Effector CD4-positive, alpha-beta T cell (primary cell): ENCODE data around the gene SUN2.

Experiments used
- DNase-seq: peaks from one replicate; pipeline ENCODE4 v3.0.0-alpha.2; 2020

Gene SUN2

GRCh38 chr22:38734421-38735100, 21.2 kb downstream of the SUN2 start:
- DNase-seq: no peak

- no peak for DNase-seq
Observed at GRCh38 chr22:38733724-38734381, 21.9 kb downstream of the SUN2 start.

- peak; percentile 41 for DNase-seq
Observed at GRCh38 chr22:38733329-38733723, 22.5 kb downstream of the SUN2 start.

- DNase-seq: no peak
Observed at GRCh38 chr22:38732251-38732815, 23.5 kb downstream of the SUN2 start.

GRCh38 chr22:38731703-38732161, 24.1 kb downstream of the SUN2 start:
- DNase-seq: no peak

GRCh38 chr22:38730411-38730871, 25.4 kb downstream of the SUN2 start:
- DNase-seq: no peak

GRCh38 chr22:38729946-38730345, 25.9 kb downstream of the SUN2 start:
- no peak for DNase-seq

- no peak for DNase-seq
Observed at GRCh38 chr22:38728871-38729796, 26.7 kb downstream of the SUN2 start.

GRCh38 chr22:38727530-38728451, 28.0 kb downstream of the SUN2 start:
- DNase-seq: no peak

GRCh38 chr22:38727123-38727522, 28.7 kb downstream of the SUN2 start:
- no peak for DNase-seq

- no peak for DNase-seq
Observed at GRCh38 chr22:38725900-38726655, 29.7 kb downstream of the SUN2 start.

GRCh38 chr22:38724926-38725571, 30.7 kb downstream of the SUN2 start:
- peak; percentile 24 for DNase-seq

- DNase-seq: no peak
Observed at GRCh38 chr22:38724176-38724575, 31.6 kb downstream of the SUN2 start.

- no peak for DNase-seq
Observed at GRCh38 chr22:38721551-38721950, 34.2 kb downstream of the SUN2 start.

GRCh38 chr22:38720350-38720749, 35.4 kb downstream of the SUN2 start:
- no peak for DNase-seq

- DNase-seq: no peak
Observed at GRCh38 chr22:38719196-38719595, 36.6 kb downstream of the SUN2 start.

- DNase-seq: no peak
Observed at GRCh38 chr22:38718414-38718813, 37.4 kb downstream of the SUN2 start.

GRCh38 chr22:38717244-38717643, 38.6 kb downstream of the SUN2 start:
- no peak for DNase-seq

- no peak for DNase-seq
Observed at GRCh38 chr22:38716826-38717225, 39.0 kb downstream of the SUN2 start.

GRCh38 chr22:38716271-38716670, 39.5 kb downstream of the SUN2 start:
- DNase-seq: no peak

- DNase-seq: no peak
Observed at GRCh38 chr22:38715852-38716251, 39.9 kb downstream of the SUN2 start.
